Esophagus muscularis mucosa (tissue), 4 donors: Measurements from ENCODE around the gene MRPL19. TPM values are rescaled to one million over a fixed set of nuclear protein-coding genes. Genes with fewer than 3 reads are reported as not detected.
A peak's percentile ranks its signal among the peaks of the same experiment; 100 is the strongest.

Experiments used
- DNase-seq: peaks from one replicate; pipeline ENCODE4 v3.0.0-alpha.2; 2017; ENCODE audit errors: extremely low spot score
- H3K27ac ChIP-seq, 4 donors: fragments of 200-600 bp; sonication (generic); replicated peaks in 1 of 4; 1 replicate in 3 of 4; 2 replicates in 1 of 4; pipeline ENCODE4 v1.5.1; 2016 to 2019; ENCODE audit warnings: mild to moderate bottlenecking in 1 of 4
- H3K27me3 ChIP-seq, 4 donors: fragments of 200-600 bp; sonication (generic); one replicate each; pipeline versions ENCODE4 v1.5.1 to v1.6.0; 2016 to 2019
- H3K36me3 ChIP-seq, 4 donors: fragments of 200-600 bp; sonication (generic); one replicate each; pipeline ENCODE4 v1.5.1; 2016 to 2019
- H3K4me1 ChIP-seq, 4 donors: fragments of 200-600 bp; sonication (generic); one replicate each; pipeline ENCODE4 v1.5.1; 2016 to 2019
- H3K4me3 ChIP-seq, 4 donors: fragments of 200-600 bp; sonication (generic); 1 replicate in 2 of 4; 2 replicates in 2 of 4; pipeline ENCODE4 v1.5.1; 2016 to 2019; ENCODE audit warnings: mild to moderate bottlenecking in 4 of 4, moderate library complexity in 1 of 4
- H3K9me3 ChIP-seq, 4 donors: fragments of 200-600 bp; sonication (generic); 1 replicate in 3 of 4; 2 replicates in 1 of 4; pipeline ENCODE4 v1.5.1; 2016 to 2019
- CTCF ChIP-seq, 3 experiments: fragments of 200-600 bp in 2 of 3; fragments of 450-650 bp in 1 of 3; sonication (generic) in 2 of 3; IDR thresholded peaks; one replicate each; pipeline ENCODE4 v1.5.1; 2017 to 2019; ENCODE audit warnings: antibody characterized with exemption in 3 of 3, mild to moderate bottlenecking in 2 of 3, moderate library complexity in 1 of 3
- EP300 ChIP-seq: sonication (generic); formaldehyde crosslinking; IDR thresholded peaks from one replicate; pipeline ENCODE4 v1.6.1; 2017; ENCODE audit warnings: antibody characterized with exemption
- POLR2A ChIP-seq: fragments of 450-650 bp; IDR thresholded peaks from one replicate; pipeline ENCODE4 v1.6.1; 2017; ENCODE audit warnings: antibody characterized with exemption, moderate library complexity, mild to moderate bottlenecking, low read depth
- POLR2AphosphoS5 ChIP-seq, 2 donors: sonication (generic); formaldehyde crosslinking; IDR thresholded peaks; one replicate each; pipeline ENCODE4 v1.6.1; 2017; ENCODE audit warnings: antibody characterized with exemption in 2 of 2
- WGBS: methylation state at CpG from one replicate; pipeline ENCODE4 v1.1.5; 2018; 5-methylcytosine and 5-hydroxymethylcytosine counted together
- intact Hi-C: fragments of 100-400 bp; cut with DNase I; formaldehyde crosslinking; loops from one replicate; pipeline ENCODE4 v1.15.1; 2023
- total RNA-seq, 4 donors: library from RNA; depleted of rRNA; stranded (reverse); fragments of >200 nt; gene quantifications; one replicate each; pipeline versions ENCODE4 v1.1.0 to v1.2.1, GENCODE V29; 2016

MRPL19 gene
- total RNA-seq, 4 donors from 2014 or later, result 24.5 to 40.5 (median 31.4) TPM

GRCh38 chr2:75622929-75623328 is 23.7 kb upstream of the MRPL19 start:
- Histone ChIP-seq H3K27me3 (peaks cover 0 to 9% (median 0%) of the 10 kb centered on the region in 4 donors), H3K36me3 (no peaks in the 10 kb centered on the region), H3K4me1 (no peaks in the 10 kb centered on the region), H3K27ac (no peak overlapping the region), H3K9me3 (no peaks in the 10 kb centered on the region), H3K4me3 (no peak overlapping the region)
- DNase-seq, result peak; percentile 62
- no peak for TF ChIP-seq POLR2A
- TF ChIP-seq POLR2AphosphoS5 (IDR thresholded peaks at IDR 0.05), result no peak
- TF ChIP-seq EP300, result no peak
- no peak for TF ChIP-seq CTCF (IDR thresholded peaks at IDR 0.05)
- intact Hi-C loops, result no loop called here
- 60% methylated on average over 3 of the region's 3 CpGs for WGBS

GRCh38 chr2:75627902-75628504 is 18.6 kb upstream of the MRPL19 start:
- Histone ChIP-seq H3K9me3 (no peaks in the 10 kb centered on the region), H3K27me3 (peaks cover 0 to 23% (median 0%) of the 10 kb centered on the region in 4 donors), H3K4me1 (no peaks in the 10 kb centered on the region), H3K36me3 (no peaks in the 10 kb centered on the region), H3K27ac (no peak overlapping the region), H3K4me3 (no peak overlapping the region)
- intact Hi-C loops, result no loop called here
- 2% methylated on average over 4 of the region's 4 CpGs for WGBS
- TF ChIP-seq POLR2A (no peak), CTCF (IDR thresholded peaks at IDR 0.05) (peak; percentile 68 to 90 (median 73))
- peak; percentile 91 for DNase-seq

- no peak for DNase-seq
- 52% methylated on average over 5 of the region's 5 CpGs for WGBS
- H3K27me3 ChIP-seq, result peaks cover 0 to 21% (median 0%) of the 10 kb centered on the region in 4 donors
- H3K9me3 ChIP-seq, result no peaks in the 10 kb centered on the region
- intact Hi-C loops, result no loop called here
- no peak overlapping the region for H3K27ac ChIP-seq
- H3K4me1 ChIP-seq, result no peaks in the 10 kb centered on the region
- no peak overlapping the region for H3K4me3 ChIP-seq
- TF ChIP-seq CTCF (IDR thresholded peaks at IDR 0.05) (no peak), POLR2A (no peak), EP300 (no peak), POLR2AphosphoS5 (IDR thresholded peaks at IDR 0.05) (no peak)
- H3K36me3 ChIP-seq, result no peaks in the 10 kb centered on the region
Measured at GRCh38 chr2:75632091-75632701, 14.4 kb upstream of the MRPL19 start.

DNA sequence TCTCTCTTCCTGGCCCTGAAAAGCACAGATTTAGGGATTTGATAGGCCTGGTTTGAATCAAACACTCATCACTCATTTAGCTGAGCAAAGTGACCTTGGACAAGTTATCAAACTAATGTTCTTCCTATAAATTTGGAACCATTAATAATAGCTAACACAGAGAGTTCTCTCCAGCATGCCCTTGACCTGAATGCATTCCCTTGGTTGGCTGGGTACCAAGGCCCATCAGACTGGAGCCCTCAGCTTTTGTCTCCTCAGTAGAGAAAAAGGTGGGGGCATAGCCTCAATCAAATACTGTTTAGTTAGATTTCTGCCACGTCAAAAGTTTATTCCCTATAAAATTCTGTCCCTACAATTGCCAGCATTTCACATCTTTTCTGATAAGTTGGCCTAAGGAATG is 13.8 kb upstream of the MRPL19 start:
- no peak for DNase-seq
- peaks cover 0 to 27% (median 2%) of the 10 kb centered on the region in 4 donors for H3K27me3 ChIP-seq
- no peak overlapping the region for H3K4me3 ChIP-seq
- no peaks in the 10 kb centered on the region for H3K4me1 ChIP-seq
- TF ChIP-seq POLR2AphosphoS5 (IDR thresholded peaks at IDR 0.05), result no peak
- TF ChIP-seq POLR2A, result no peak
- no peak for TF ChIP-seq CTCF (IDR thresholded peaks at IDR 0.05)
- no peak for TF ChIP-seq EP300
- WGBS, result 55% methylated on average over 1 of the region's 1 CpG
- no peak overlapping the region for H3K27ac ChIP-seq
- intact Hi-C loops, result no loop called here
- H3K36me3 ChIP-seq, result no peaks in the 10 kb centered on the region
- no peaks in the 10 kb centered on the region for H3K9me3 ChIP-seq
